DLD1 (cell line): ENCODE measurements around the gene TRIM44.
"Not testable (repeated sequence)": the region's sequence is repeated elsewhere in the genome, so short reads cannot be mapped to it uniquely, and the experiment has no call there.

Source experiments
- in situ Hi-C: cut with HindIII; loops from 2 replicates; pipeline ENCODE4 v1.10.0; 2017; ENCODE audit warnings: low sequenced_read_pairs

Gene TRIM44

GRCh38 chr11:35809561-35809960 is 147.0 kb downstream of the TRIM44 start:
- in situ Hi-C loops: loop anchor here (10.0 kb wide), 1 partner anchor 185 kb away; no protein-coding TSS in a partner anchor

- in situ Hi-C loops: no loop called here
Measured at GRCh38 chr11:35810045-35810645, 147.6 kb downstream of the TRIM44 start.

- in situ Hi-C loops: no loop called here
Measured at GRCh38 chr11:35811783-35812182, 149.2 kb downstream of the TRIM44 start.

GRCh38 chr11:35812828-35813227 is 150.3 kb downstream of the TRIM44 start:
- in situ Hi-C loops: no loop called here

GRCh38 chr11:35814081-35814695 is 151.6 kb downstream of the TRIM44 start:
- in situ Hi-C loops: no loop called here

- in situ Hi-C loops: loop anchor here (5.0 kb wide), 1 partner anchor 72 kb away; no protein-coding TSS in a partner anchor
Measured at GRCh38 chr11:35814720-35815305, 152.2 kb downstream of the TRIM44 start.

GRCh38 chr11:35815556-35816315 is 153.2 kb downstream of the TRIM44 start:
- in situ Hi-C loops: loop anchor here (5.0 kb wide), 1 partner anchor 72 kb away; no protein-coding TSS in a partner anchor

- in situ Hi-C loops: no loop called here
Measured at GRCh38 chr11:35820614-35821013, 158.0 kb downstream of the TRIM44 start.

GRCh38 chr11:35822815-35823495 is 160.4 kb downstream of the TRIM44 start:
- in situ Hi-C loops: no loop called here

GRCh38 chr11:35823742-35824298 is 161.2 kb downstream of the TRIM44 start:
- in situ Hi-C loops: no loop called here

GRCh38 chr11:35825386-35825785 is 162.8 kb downstream of the TRIM44 start:
- in situ Hi-C loops: no loop called here

- in situ Hi-C loops: no loop called here
Measured at GRCh38 chr11:35826006-35826405, 163.4 kb downstream of the TRIM44 start.

GRCh38 chr11:35826949-35827348 is 164.4 kb downstream of the TRIM44 start:
- in situ Hi-C loops: no loop called here

GRCh38 chr11:35836205-35836604 is 173.6 kb downstream of the TRIM44 start:
- in situ Hi-C loops: no loop called here

GRCh38 chr11:35838071-35838470 is 175.5 kb downstream of the TRIM44 start:
- in situ Hi-C loops: no loop called here

- in situ Hi-C loops: not testable (repeated sequence)
Measured at GRCh38 chr11:35838697-35839367, 176.3 kb downstream of the TRIM44 start.

- in situ Hi-C loops: no loop called here
Measured at GRCh38 chr11:35839368-35840161, 177.0 kb downstream of the TRIM44 start.

- in situ Hi-C loops: no loop called here
Measured at GRCh38 chr11:35841733-35842132, 179.2 kb downstream of the TRIM44 start.

- in situ Hi-C loops: no loop called here
Measured at GRCh38 chr11:35842958-35843357, 180.4 kb downstream of the TRIM44 start.
